ENCODE results near the gene FADS6. TPM values are rescaled to one million over a fixed set of nuclear protein-coding genes. Genes with fewer than 3 reads are reported as not detected.

FADS6 gene
- polyA plus RNA-seq, 3 donors = 0.05 to 0.06 TPM; not detected in 1

GRCh38 chr17:74900208-74900607, 6.8 kb upstream of the FADS6 start:
- no peak overlapping the region for H3K27ac ChIP-seq (ENCODE audit: low read depth, low read length)
- 83 to 87% (median 84%) methylated on average over 8 of the region's 8 CpGs for WGBS, 3 donors

GRCh38 chr17:74898376-74898946, 5.0 kb upstream of the FADS6 start:
- 82 to 86% (median 84%) methylated on average over 11 of the region's 11 CpGs for WGBS, 3 donors
- no peak overlapping the region for H3K27ac ChIP-seq (ENCODE audit: low read depth, low read length)

- 28 to 34% (median 30%) methylated on average over 22 of the region's 22 CpGs for WGBS, 3 donors
- H3K27ac ChIP-seq (ENCODE audit: low read depth, low read length) = no peak overlapping the region
Measured at GRCh38 chr17:74893936-74894671, 671 bp upstream of the FADS6 start.

GRCh38 chr17:74892013-74892841, 1.2 kb downstream of the FADS6 start:
- 47 to 67% (median 65%) methylated on average over 19 to 20 of the region's 20 CpGs for WGBS, 3 donors
- no peak overlapping the region for H3K27ac ChIP-seq (ENCODE audit: low read depth, low read length)

- 91 to 94% (median 92%) methylated on average over 7 of the region's 7 CpGs for WGBS, 3 donors
- H3K27ac ChIP-seq (ENCODE audit: low read depth, low read length) = no peak overlapping the region
Measured at GRCh38 chr17:74890554-74890953, 2.9 kb downstream of the FADS6 start.

- WGBS, 3 donors = 51 to 67% (median 56%) methylated on average over 13 of the region's 13 CpGs
- H3K27ac ChIP-seq (ENCODE audit: low read depth, low read length) = no peak overlapping the region
Measured at GRCh38 chr17:74888469-74888868, 5.0 kb downstream of the FADS6 start.

- 51 to 70% (median 51%) methylated on average over 15 of the region's 15 CpGs for WGBS, 3 donors
- H3K27ac ChIP-seq (ENCODE audit: low read depth, low read length) = no peak overlapping the region
Measured at GRCh38 chr17:74883241-74883745, 10.1 kb downstream of the FADS6 start.

GRCh38 chr17:74882517-74883240, 10.8 kb downstream of the FADS6 start:
- WGBS, 3 donors = 65 to 78% (median 72%) methylated on average over 20 of the region's 20 CpGs
- H3K27ac ChIP-seq (ENCODE audit: low read depth, low read length) = no peak overlapping the region

GRCh38 chr17:74881073-74881472, 12.4 kb downstream of the FADS6 start:
- H3K27ac ChIP-seq (ENCODE audit: low read depth, low read length) = no peak overlapping the region
- 66 to 78% (median 66%) methylated on average over 11 of the region's 11 CpGs for whole genome bisulfite sequencing, 3 donors

GRCh38 chr17:74879308-74879707, 14.1 kb downstream of the FADS6 start:
- WGBS, 3 donors = 91 to 94% (median 93%) methylated on average over 16 of the region's 16 CpGs
- no peak overlapping the region for H3K27ac ChIP-seq (ENCODE audit: low read depth, low read length)

GRCh38 chr17:74878658-74879057, 14.8 kb downstream of the FADS6 start:
- no peak overlapping the region for H3K27ac ChIP-seq (ENCODE audit: low read depth, low read length)
- WGBS, 3 donors = 63 to 94% (median 80%) methylated on average over 2 of the region's 2 CpGs

GRCh38 chr17:74877592-74878548, 15.6 kb downstream of the FADS6 start:
- 44 to 53% (median 48%) methylated on average over 19 of the region's 19 CpGs for WGBS, 3 donors
- no peak overlapping the region for H3K27ac ChIP-seq (ENCODE audit: low read depth, low read length)

- no peak overlapping the region for H3K27ac ChIP-seq (ENCODE audit: low read depth, low read length)
- WGBS, 3 donors = 57 to 67% (median 63%) methylated on average over 6 of the region's 6 CpGs
Measured at GRCh38 chr17:74875977-74876593, 17.3 kb downstream of the FADS6 start.

- H3K27ac ChIP-seq (ENCODE audit: low read depth, low read length) = no peak overlapping the region
- WGBS, 3 donors = 33 to 69% (median 60%) methylated on average over 5 of the region's 5 CpGs
Measured at GRCh38 chr17:74875155-74875976, 18.1 kb downstream of the FADS6 start.

GRCh38 chr17:74874615-74875037, 18.8 kb downstream of the FADS6 start:
- no peak overlapping the region for H3K27ac ChIP-seq (ENCODE audit: low read depth, low read length)
- WGBS, 3 donors = 95 to 100% (median 98%) methylated on average over 5 of the region's 5 CpGs
